Measurements from ENCODE around the gene BAG5.

- TF ChIP-seq EZH2phosphoT487 (IDR thresholded peaks at IDR 0.05; ENCODE audit: insufficient read depth, low read depth), result no peak
- no peak for TF ChIP-seq EZH2 (IDR thresholded peaks at IDR 0.05; ENCODE audit: insufficient read depth, poor library complexity, severe bottlenecking)
These were observed 5.3 kb downstream of the BAG5 start for GRCh38 chr14:103556946-103557758.
